Thoracic aorta (tissue), 2 donors: ENCODE results near the gene TIGIT. TPM values are rescaled to one million over a fixed set of nuclear protein-coding genes. Genes with fewer than 3 reads are reported as not detected.

Experiments used
- ATAC-seq: fragments of 150-250 bp; one replicate; pipeline ENCODE4 v1.8.0; 2017; ENCODE audit warnings: low read depth; ENCODE audit not compliant: insufficient number of reproducible peaks, low FRiP score
- DNase-seq: peaks from one replicate; pipeline ENCODE4 v3.0.0-alpha.2; 2020; ENCODE audit warnings: low spot score
- H3K27ac ChIP-seq, 2 donors: fragments of 200-600 bp; sonication (generic); 1 replicate in 1 of 2; 2 replicates in 1 of 2; pipeline ENCODE4 v1.5.1; 2016; ENCODE audit warnings: mild to moderate bottlenecking in 2 of 2, moderate library complexity in 2 of 2
- H3K27me3 ChIP-seq: fragments of 200-600 bp; sonication (generic); replicated peaks from 2 replicates; pipeline ENCODE4 v1.6.0; 2016; ENCODE audit warnings: mild to moderate bottlenecking; ENCODE audit not compliant: insufficient read depth
- H3K36me3 ChIP-seq: fragments of 200-600 bp; sonication (generic); one replicate; pipeline ENCODE4 v1.5.1; 2016
- H3K4me1 ChIP-seq, 2 donors: fragments of 200-600 bp; sonication (generic); 1 replicate in 1 of 2; 2 replicates in 1 of 2; pipeline versions ENCODE4 v1.5.1 to v1.6.0; 2016; ENCODE audit warnings: low read depth in 2 of 2, mild to moderate bottlenecking in 1 of 2; ENCODE audit not compliant: control insufficient read depth in 1 of 2
- H3K4me3 ChIP-seq: fragments of 200-600 bp; sonication (generic); 2 replicates; pipeline ENCODE4 v1.5.1; 2016; ENCODE audit warnings: mild to moderate bottlenecking
- H3K9me3 ChIP-seq: fragments of 200-600 bp; sonication (generic); 2 replicates; pipeline ENCODE4 v1.5.1; 2016
- total RNA-seq, 2 donors: library from RNA; depleted of rRNA; stranded (reverse); fragments of >200 nt; gene quantifications; one replicate each; pipeline versions ENCODE4 v1.1.0 to v1.2.3, GENCODE V29; 2016
- TF ChIP-seq, protein P1 (sequence below): fragments of 200-600 bp; sonication (generic); IDR thresholded peaks from one replicate; pipeline ENCODE4 v1.5.1; 2019; ENCODE audit warnings: antibody characterized with exemption

Gene TIGIT
- total RNA-seq, 2 donors from 2014 or later = 0.14 to 0.21 TPM

DNA sequence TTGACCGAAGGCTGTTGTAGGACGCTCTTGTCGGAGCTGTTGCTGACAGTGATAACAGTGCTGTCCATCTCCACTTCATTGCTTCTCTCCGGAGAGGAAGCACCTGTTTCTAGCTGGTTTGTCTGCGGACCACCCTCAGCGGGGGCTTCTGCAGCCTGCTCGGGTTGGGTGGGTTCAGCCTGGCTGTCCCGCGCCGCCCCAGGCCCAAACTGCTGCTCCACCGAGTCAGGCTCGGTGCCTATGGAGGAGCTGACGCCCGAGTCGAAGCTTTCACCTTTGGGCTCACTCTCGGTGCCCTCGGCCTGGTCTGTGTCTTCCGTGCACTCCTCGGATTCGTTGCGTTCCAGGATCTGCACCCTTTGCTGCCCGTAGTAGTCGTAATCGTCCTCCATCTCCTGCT is 56.9 kb downstream of the TIGIT start:
- no peaks in the 10 kb centered on the region for H3K9me3 ChIP-seq
- peaks cover 17% of the 10 kb centered on the region for H3K36me3 ChIP-seq
- no peak overlapping the region for H3K4me3 ChIP-seq
- DNase-seq = no peak
- H3K27ac ChIP-seq = no peak overlapping the region
- no peaks in the 10 kb centered on the region for H3K4me1 ChIP-seq
- H3K27me3 ChIP-seq = no peaks in the 10 kb centered on the region
- TF ChIP-seq, protein P1, sequence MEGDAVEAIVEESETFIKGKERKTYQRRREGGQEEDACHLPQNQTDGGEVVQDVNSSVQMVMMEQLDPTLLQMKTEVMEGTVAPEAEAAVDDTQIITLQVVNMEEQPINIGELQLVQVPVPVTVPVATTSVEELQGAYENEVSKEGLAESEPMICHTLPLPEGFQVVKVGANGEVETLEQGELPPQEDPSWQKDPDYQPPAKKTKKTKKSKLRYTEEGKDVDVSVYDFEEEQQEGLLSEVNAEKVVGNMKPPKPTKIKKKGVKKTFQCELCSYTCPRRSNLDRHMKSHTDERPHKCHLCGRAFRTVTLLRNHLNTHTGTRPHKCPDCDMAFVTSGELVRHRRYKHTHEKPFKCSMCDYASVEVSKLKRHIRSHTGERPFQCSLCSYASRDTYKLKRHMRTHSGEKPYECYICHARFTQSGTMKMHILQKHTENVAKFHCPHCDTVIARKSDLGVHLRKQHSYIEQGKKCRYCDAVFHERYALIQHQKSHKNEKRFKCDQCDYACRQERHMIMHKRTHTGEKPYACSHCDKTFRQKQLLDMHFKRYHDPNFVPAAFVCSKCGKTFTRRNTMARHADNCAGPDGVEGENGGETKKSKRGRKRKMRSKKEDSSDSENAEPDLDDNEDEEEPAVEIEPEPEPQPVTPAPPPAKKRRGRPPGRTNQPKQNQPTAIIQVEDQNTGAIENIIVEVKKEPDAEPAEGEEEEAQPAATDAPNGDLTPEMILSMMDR = no peak
- no peak for ATAC-seq

GRCh38 chr3:114351123-114351821 is 57.4 kb downstream of the TIGIT start:
- ATAC-seq = no peak
- Histone ChIP-seq H3K36me3 (peaks cover 17% of the 10 kb centered on the region), H3K27ac (no peak overlapping the region), H3K4me3 (no peak overlapping the region), H3K27me3 (no peaks in the 10 kb centered on the region), H3K9me3 (no peaks in the 10 kb centered on the region), H3K4me1 (peaks cover 0 to 4% of the 10 kb centered on the region in 2 donors)
- TF ChIP-seq, protein P1 = no peak
- no peak for DNase-seq

GRCh38 chr3:114351822-114352145 is 58.0 kb downstream of the TIGIT start:
- Histone ChIP-seq H3K4me3 (no peak overlapping the region), H3K9me3 (no peaks in the 10 kb centered on the region), H3K27me3 (no peaks in the 10 kb centered on the region), H3K27ac (no peak overlapping the region), H3K36me3 (peaks cover 17% of the 10 kb centered on the region), H3K4me1 (peaks cover 0 to 5% of the 10 kb centered on the region in 2 donors)
- ATAC-seq (no peak), DNase-seq (no peak)
- TF ChIP-seq, protein P1 = no peak

GRCh38 chr3:114355653-114356052 is 61.8 kb downstream of the TIGIT start:
- Histone ChIP-seq H3K27ac (no peak overlapping the region), H3K9me3 (no peaks in the 10 kb centered on the region), H3K4me1 (peaks cover 0 to 5% of the 10 kb centered on the region in 2 donors), H3K4me3 (no peak overlapping the region), H3K27me3 (no peaks in the 10 kb centered on the region), H3K36me3 (peaks cover 7% of the 10 kb centered on the region)
- TF ChIP-seq, protein P1 = no peak
- ATAC-seq (no peak), DNase-seq (no peak)

DNA sequence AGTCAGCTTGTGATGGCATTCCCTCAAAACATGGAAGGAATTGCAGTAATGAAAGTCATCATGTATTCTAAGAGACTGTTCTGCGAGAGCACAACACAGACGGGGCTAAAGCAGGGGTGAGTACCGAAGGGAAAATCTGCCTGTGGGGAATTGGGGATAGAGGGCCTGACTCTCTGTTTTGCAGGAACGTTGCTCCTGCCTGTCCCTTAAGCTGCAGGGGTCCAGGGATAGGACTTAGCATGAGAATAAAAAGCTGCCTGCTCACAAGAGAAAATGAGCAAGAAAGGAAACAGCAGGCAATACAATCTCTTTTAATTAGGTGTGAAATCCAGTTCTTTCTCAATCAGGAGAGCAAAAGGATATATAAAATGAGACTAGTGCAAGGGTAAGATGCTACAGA is 62.2 kb downstream of the TIGIT start:
- Histone ChIP-seq H3K4me3 (no peak overlapping the region), H3K9me3 (no peaks in the 10 kb centered on the region), H3K36me3 (peaks cover 3% of the 10 kb centered on the region), H3K4me1 (peaks cover 0 to 5% of the 10 kb centered on the region in 2 donors), H3K27me3 (no peaks in the 10 kb centered on the region), H3K27ac (no peak overlapping the region)
- no peak for DNase-seq
- TF ChIP-seq, protein P1 = no peak
- no peak for ATAC-seq
